GM19351 (cell line): ENCODE measurements around the gene AGAP1.
"Not testable (repeated sequence)": the region's sequence is repeated elsewhere in the genome, so short reads cannot be mapped to it uniquely, and the experiment has no call there.

Experiments
- ATAC-seq: cut with Tn5 transposase; IDR thresholded peaks from one replicate; pipeline ENCODE4 v1.9.1; 2021; ENCODE audit warnings: mild to moderate bottlenecking, moderate library complexity; ENCODE audit not compliant: unreplicated experiment

The AGAP1 gene

GRCh38 chr2:235928751-235929370, 435.0 kb downstream of the AGAP1 start:
- ATAC-seq: no peak

GRCh38 chr2:235930701-235931100, 436.9 kb downstream of the AGAP1 start:
- ATAC-seq: no peak

GRCh38 chr2:235931676-235932075, 437.8 kb downstream of the AGAP1 start:
- ATAC-seq: no peak

- ATAC-seq: no peak
Measured at GRCh38 chr2:235934059-235934773, 440.4 kb downstream of the AGAP1 start.

- ATAC-seq: no peak
Measured at GRCh38 chr2:235934774-235935484, 441.1 kb downstream of the AGAP1 start.

DNA sequence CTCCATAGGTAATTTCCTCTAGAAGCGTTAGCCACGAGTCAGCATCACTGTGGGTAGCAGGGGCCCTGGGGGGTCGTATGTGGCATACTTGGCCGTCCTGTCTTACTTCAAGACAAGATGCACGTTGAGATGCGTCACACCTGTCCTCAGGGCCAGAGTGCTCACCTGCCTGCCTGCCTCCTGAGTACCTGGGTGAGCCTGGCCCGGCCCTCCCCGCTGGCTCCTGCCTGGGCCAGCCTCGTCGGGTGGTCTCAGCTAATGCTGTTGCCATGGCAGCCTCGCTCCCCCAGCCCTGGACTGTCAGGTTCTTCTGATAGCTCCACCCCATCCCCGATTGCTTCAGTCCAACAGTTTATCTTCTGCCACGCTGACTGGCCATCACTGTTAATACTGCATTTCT, 441.9 kb downstream of the AGAP1 start:
- ATAC-seq: no peak

DNA sequence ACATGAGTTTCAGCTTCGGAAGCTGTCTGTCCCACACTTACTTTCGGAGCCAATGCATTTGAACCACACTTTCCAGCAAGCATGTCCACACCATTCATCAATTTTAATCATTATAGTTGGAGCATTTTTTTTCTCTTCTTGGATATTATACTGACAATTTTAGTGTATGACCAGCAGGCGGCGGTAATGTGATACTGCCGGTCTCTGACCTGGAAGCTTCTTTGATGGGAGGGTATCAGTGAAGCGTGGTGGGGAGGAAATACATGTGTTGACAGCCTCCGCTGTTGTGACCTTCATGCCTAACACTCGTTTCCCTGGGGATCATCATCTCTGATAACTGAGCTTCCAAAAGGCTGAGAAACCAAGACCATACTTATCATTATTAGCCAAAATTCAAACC, 442.6 kb downstream of the AGAP1 start:
- ATAC-seq: no peak

DNA sequence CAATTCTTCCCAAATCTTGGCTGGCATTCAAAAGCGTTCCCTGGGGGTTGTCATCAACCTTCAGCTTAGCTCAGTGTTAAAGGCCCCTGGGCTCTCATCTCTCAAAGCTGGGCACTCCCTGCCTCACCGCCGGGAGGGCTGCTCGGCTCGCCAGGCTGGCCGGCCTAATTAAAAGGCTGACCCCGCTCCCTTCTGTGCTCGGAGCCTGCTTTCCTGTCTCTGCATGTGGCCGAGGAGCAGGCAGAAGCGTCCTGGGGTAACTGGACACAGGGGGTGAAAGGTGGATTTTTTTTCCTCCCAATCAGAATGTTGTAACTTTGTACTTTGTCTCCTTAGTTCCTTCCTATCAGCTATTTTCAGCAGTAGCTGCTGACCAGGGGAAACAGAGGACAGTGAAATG, 443.2 kb downstream of the AGAP1 start:
- no peak for ATAC-seq

- ATAC-seq: no peak
Measured at GRCh38 chr2:235937526-235937925, 443.7 kb downstream of the AGAP1 start.

GRCh38 chr2:235937936-235938335, 444.1 kb downstream of the AGAP1 start:
- no peak for ATAC-seq

- ATAC-seq: no peak
Measured at GRCh38 chr2:235938611-235939010, 444.8 kb downstream of the AGAP1 start.

GRCh38 chr2:235939471-235939870, 445.6 kb downstream of the AGAP1 start:
- no peak for ATAC-seq

GRCh38 chr2:235940330-235940729, 446.5 kb downstream of the AGAP1 start:
- ATAC-seq: no peak

DNA sequence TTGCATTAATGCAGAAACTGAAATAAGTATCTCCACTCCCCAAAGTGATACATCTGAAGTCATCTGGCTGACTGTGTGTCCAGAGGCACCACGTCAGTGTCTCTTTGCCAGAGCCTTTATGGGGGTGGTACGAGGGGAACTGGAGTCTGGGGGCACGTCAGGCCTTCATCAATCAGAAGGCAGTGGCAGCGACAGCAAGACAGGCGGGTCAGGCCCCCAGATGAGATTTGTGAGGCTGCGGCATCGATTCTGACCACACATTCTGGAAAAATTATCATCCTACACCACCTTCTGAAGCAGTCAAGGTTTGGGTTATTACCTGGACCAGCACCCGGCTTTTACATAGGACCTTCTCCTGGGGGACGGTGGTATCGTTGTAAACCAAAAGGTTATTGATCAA, 450.7 kb downstream of the AGAP1 start:
- ATAC-seq: no peak

GRCh38 chr2:235945608-235946140, 451.8 kb downstream of the AGAP1 start:
- no peak for ATAC-seq

GRCh38 chr2:235946590-235946989, 452.7 kb downstream of the AGAP1 start:
- ATAC-seq: no peak

DNA sequence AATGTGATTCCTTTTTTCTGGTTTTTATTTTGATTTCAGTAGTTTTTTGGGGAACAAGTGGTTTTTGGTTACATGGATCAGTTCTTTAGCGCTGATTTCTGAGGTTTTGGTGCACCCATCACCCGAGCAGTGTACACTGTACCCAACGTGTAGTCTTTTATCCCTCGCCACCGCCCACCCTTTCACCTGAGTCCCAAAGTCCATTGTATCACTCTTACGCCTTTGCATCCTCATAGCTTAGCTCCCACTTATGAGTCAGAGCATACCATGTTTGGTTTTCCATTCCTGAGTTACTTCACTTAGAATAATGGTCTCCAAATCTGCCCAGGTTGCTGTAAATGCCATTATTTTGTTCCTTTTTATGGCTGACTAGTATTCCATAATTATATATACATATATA, 453.2 kb downstream of the AGAP1 start:
- ATAC-seq: not testable (repeated sequence)

- ATAC-seq: no peak
Measured at GRCh38 chr2:235949567-235950472, 456.0 kb downstream of the AGAP1 start.

DNA sequence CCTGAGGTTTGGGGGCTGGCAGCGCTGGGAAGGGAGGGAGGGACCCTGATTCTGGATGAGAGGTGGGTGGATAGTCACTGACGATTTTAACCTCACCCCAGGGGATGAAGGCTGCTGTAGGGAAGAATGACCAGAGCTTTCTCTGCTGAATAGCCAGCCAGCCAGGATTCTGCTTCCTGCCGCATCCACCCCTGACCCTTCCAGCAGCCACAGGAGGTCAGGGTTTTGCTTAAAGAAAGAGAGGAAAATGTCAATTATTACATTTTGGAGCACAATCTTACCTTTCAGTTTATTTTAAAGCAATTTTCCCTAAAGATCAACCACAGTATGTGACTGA, 456.6 kb downstream of the AGAP1 start:
- no peak for ATAC-seq

GRCh38 chr2:235951493-235951892, 457.6 kb downstream of the AGAP1 start:
- ATAC-seq: no peak

DNA sequence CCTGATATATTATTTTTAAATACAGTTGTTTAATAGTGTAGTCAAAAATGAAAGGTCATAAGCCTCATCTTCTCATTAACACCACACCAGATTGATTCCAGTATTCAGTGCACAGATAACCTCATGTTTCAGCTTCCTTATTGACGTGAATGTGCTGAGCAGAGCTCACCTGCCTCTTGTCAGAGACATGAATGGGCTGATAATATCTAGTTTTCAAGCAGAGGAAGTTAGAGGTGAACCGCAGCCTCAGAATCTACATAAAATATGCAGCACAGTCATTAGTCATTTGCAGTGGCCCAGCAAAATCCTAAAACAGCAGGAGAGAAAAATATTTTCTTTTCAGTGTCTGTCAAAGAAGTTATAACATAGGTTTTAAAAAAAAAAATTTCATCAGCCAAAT, 458.1 kb downstream of the AGAP1 start:
- no peak for ATAC-seq
